Astrocyte of the cerebellum (primary cell): Measurements from ENCODE around the gene GCLC.

Experiments used
- DNase-seq: peaks from one replicate; pipeline ENCODE4 v3.0.0-alpha.2; 2011; ENCODE audit warnings: low read depth
- H3K4me3 ChIP-seq: 2 replicates; pipeline ENCODE4 v1.5.1; 2011; ENCODE audit warnings: mild to moderate bottlenecking, low read depth, low read length, moderate library complexity
- CTCF ChIP-seq: IDR thresholded peaks from 2 replicates; pipeline ENCODE4 v1.5.1; 2012; ENCODE audit warnings: low read length, low read depth, moderate library complexity, mild to moderate bottlenecking; ENCODE audit errors: missing control alignments
- in situ Hi-C: cut with HindIII; loops from 2 replicates; pipeline ENCODE4 v1.10.0; 2017; ENCODE audit warnings: low sequenced_read_pairs

The GCLC gene

GRCh38 chr6:53461696-53462095, 83.2 kb downstream of the GCLC start:
- no peak for DNase-seq
- no peak overlapping the region for H3K4me3 ChIP-seq
- TF ChIP-seq CTCF: no peak
- in situ Hi-C loops: no loop called here

GRCh38 chr6:53461041-53461656, 83.8 kb downstream of the GCLC start:
- no peak for TF ChIP-seq CTCF
- no peak for DNase-seq
- in situ Hi-C loops: no loop called here
- no peak overlapping the region for H3K4me3 ChIP-seq

GRCh38 chr6:53458105-53458866, 86.6 kb downstream of the GCLC start:
- no peak for TF ChIP-seq CTCF
- in situ Hi-C loops: no loop called here
- H3K4me3 ChIP-seq: no peak overlapping the region
- DNase-seq: no peak

- H3K4me3 ChIP-seq: no peak overlapping the region
- in situ Hi-C loops: no loop called here
Measured at GRCh38 chr6:53456809-53457208, 88.1 kb downstream of the GCLC start.

GRCh38 chr6:53455678-53456077, 89.2 kb downstream of the GCLC start:
- in situ Hi-C loops: no loop called here
- DNase-seq: no peak
- H3K4me3 ChIP-seq: no peak overlapping the region
- TF ChIP-seq CTCF: no peak

More at GRCh38 chr6:53456809-53457208, 88.1 kb downstream of the GCLC start:
- DNase-seq: no peak
- no peak for TF ChIP-seq CTCF

GRCh38 chr6:53451165-53451564, 93.7 kb downstream of the GCLC start:
- TF ChIP-seq CTCF: no peak
- no peak overlapping the region for H3K4me3 ChIP-seq
- in situ Hi-C loops: no loop called here
- no peak for DNase-seq
